Measurements from ENCODE around the gene PPM1K.

PPM1K gene

GRCh38 chr4:88291003-88291402 lies 6.6 kb upstream of the PPM1K start:
- Histone ChIP-seq H3K36me3 (ENCODE audit: control insufficient read depth in 4 of 4, insufficient read depth in 4 of 4, low read length in 3 of 4) (no peaks in the 10 kb centered on the region), H3K27ac (ENCODE audit: insufficient read depth in 1 of 2, low read depth in 1 of 2, low read length in 2 of 2, poor library complexity in 1 of 2, severe bottlenecking in 2 of 2) (no peak overlapping the region), H3K9me3 (ENCODE audit: control extremely low read depth in 1 of 5, control insufficient read depth in 4 of 5, insufficient read depth in 2 of 5, low read depth in 1 of 5, low read length in 4 of 5) (no peaks in the 10 kb centered on the region), H3K27me3 (replicated peaks in 2 of 5; ENCODE audit: control insufficient read depth in 4 of 5, insufficient read depth in 5 of 5, low read length in 4 of 5) (no peaks in the 10 kb centered on the region), H3K4me1 (ENCODE audit: control extremely low read depth in 1 of 4, control insufficient read depth in 4 of 4, insufficient read depth in 4 of 4, low read length in 3 of 4) (no peaks in the 10 kb centered on the region), H3K4me3 (ENCODE audit: control insufficient read depth in 1 of 7, extremely low read depth in 1 of 7, insufficient read depth in 4 of 7, low read depth in 2 of 7, low read length in 6 of 7) (no peak overlapping the region)
- DNase-seq, result no peak
- CTCF ChIA-PET, result no interaction called here
- POLR2A ChIA-PET, result interaction anchor here (0.7 kb wide), 1 partner anchor 1082 kb away, joined by 3 read pairs; no protein-coding TSS in a partner anchor
- 100% methylated on average over 1 of the region's 4 CpGs for WGBS (ENCODE audit: insufficient coverage)

DNA sequence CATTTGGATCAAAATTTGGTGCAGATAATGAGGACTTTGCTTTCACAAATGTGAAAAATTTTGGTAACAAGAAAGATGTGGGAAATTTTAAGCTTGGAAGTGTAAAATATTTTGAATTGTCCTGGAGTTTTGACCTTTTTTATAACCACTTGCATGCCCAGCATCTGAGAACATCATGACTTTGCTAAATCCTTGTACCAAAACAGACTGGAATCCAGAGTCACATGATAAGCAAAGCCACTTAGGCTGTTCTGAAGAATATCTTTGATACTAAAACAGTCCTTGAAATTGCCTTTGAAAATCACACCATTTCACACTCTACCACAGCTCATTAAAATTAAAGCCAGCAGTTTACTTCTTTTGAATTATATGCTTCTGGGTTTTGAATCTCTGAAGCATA lies 2.5 kb upstream of the PPM1K start:
- ChIA-PET CTCF (interaction anchor here (0.9 to 1.5 kb wide), 3 partner anchors 9 to 19 kb away, joined by 3 to 4 read pairs (median 4); no protein-coding TSS in a partner anchor), POLR2A (interaction anchor here (0.6 kb wide), 1 partner anchor 496 kb away, joined by 3 read pairs; no protein-coding TSS in a partner anchor)
- Histone ChIP-seq H3K9me3 (ENCODE audit: control extremely low read depth in 1 of 5, control insufficient read depth in 4 of 5, insufficient read depth in 2 of 5, low read depth in 1 of 5, low read length in 4 of 5) (no peaks in the 10 kb centered on the region), H3K4me1 (ENCODE audit: control extremely low read depth in 1 of 4, control insufficient read depth in 4 of 4, insufficient read depth in 4 of 4, low read length in 3 of 4) (peaks cover 6 to 32% (median 22%) of the 10 kb centered on the region in 4 experiments), H3K36me3 (ENCODE audit: control insufficient read depth in 4 of 4, insufficient read depth in 4 of 4, low read length in 3 of 4) (no peaks in the 10 kb centered on the region), H3K4me3 (ENCODE audit: control insufficient read depth in 1 of 7, extremely low read depth in 1 of 7, insufficient read depth in 4 of 7, low read depth in 2 of 7, low read length in 6 of 7) (no peak overlapping the region), H3K27me3 (replicated peaks in 2 of 5; ENCODE audit: control insufficient read depth in 4 of 5, insufficient read depth in 5 of 5, low read length in 4 of 5) (no peaks in the 10 kb centered on the region), H3K27ac (ENCODE audit: insufficient read depth in 1 of 2, low read depth in 1 of 2, low read length in 2 of 2, poor library complexity in 1 of 2, severe bottlenecking in 2 of 2) (no peak overlapping the region)
- DNase-seq, result no peak

- CTCF ChIA-PET, result interaction anchor here (1.0 kb wide), 1 partner anchor 239 kb away, joined by 3 read pairs; no protein-coding TSS in a partner anchor
- no peaks in the 10 kb centered on the region for H3K27me3 ChIP-seq (replicated peaks in 2 of 5; ENCODE audit: control insufficient read depth in 4 of 5, insufficient read depth in 5 of 5, low read length in 4 of 5)
- peak overlapping the region in 6 of 7 experiments; percentile 72 to 94 (median 84) for H3K4me3 ChIP-seq (ENCODE audit: control insufficient read depth in 1 of 7, extremely low read depth in 1 of 7, insufficient read depth in 4 of 7, low read depth in 2 of 7, low read length in 6 of 7)
- peaks cover 6 to 38% (median 23%) of the 10 kb centered on the region in 4 experiments for H3K4me1 ChIP-seq (ENCODE audit: control extremely low read depth in 1 of 4, control insufficient read depth in 4 of 4, insufficient read depth in 4 of 4, low read length in 3 of 4)
- H3K27ac ChIP-seq (ENCODE audit: insufficient read depth in 1 of 2, low read depth in 1 of 2, low read length in 2 of 2, poor library complexity in 1 of 2, severe bottlenecking in 2 of 2), result peak overlapping the region in 1 of 2 experiments; percentile 94
- peaks cover 0 to 2% (median 0%) of the 10 kb centered on the region in 5 experiments for H3K9me3 ChIP-seq (ENCODE audit: control extremely low read depth in 1 of 5, control insufficient read depth in 4 of 5, insufficient read depth in 2 of 5, low read depth in 1 of 5, low read length in 4 of 5)
- WGBS (ENCODE audit: insufficient coverage), result 52% methylated on average over 3 of the region's 4 CpGs
- no peaks in the 10 kb centered on the region for H3K36me3 ChIP-seq (ENCODE audit: control insufficient read depth in 4 of 4, insufficient read depth in 4 of 4, low read length in 3 of 4)
- POLR2A ChIA-PET, result interaction anchor here (1.2 to 1.3 kb wide), 2 partner anchors 84 to 172 kb away, joined by 3 to 5 read pairs; partner anchors contain the start of gene HERC5
- no peak for DNase-seq
Measured at GRCh38 chr4:88285235-88285653, 883 bp upstream of the PPM1K start.

DNA sequence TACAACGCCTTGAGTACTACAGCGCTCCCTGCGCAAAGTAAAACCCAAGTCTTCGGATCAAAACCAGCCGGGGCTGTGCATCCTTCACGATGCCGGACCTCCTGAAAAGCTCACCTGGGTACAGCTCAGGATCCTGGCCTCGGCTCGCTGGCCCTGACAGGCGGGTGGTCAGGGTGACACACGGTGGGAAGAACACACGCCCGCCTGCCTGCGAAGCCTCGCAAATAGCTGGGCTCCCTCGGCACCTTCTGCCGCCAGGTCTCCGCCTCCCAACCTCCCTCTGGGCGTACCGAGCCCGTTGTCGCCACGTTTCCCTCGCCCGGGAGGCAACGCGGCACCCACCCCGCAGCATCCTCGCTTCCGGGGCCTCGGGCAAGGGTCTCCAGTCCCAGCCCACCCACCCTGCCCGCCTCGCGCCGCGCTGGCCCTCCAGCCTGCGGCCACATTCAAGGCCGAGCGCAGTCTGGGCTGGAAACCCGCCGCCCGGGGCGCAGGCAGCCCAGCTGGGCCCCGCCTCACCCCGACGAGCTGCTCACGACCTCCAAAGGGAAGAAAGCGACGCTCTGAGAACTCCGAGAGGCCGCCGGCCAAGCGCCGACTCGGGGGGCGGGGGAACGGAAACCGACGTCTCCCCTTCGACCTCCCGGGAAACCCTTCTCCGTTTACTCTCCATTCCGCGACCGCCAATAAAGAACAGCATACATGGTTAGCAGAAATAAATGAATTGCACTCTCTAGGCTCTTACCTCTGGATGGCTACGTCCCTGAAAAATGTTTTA lies 511 bp downstream of the PPM1K start:
- Histone ChIP-seq H3K27me3 (replicated peaks in 2 of 5; ENCODE audit: control insufficient read depth in 4 of 5, insufficient read depth in 5 of 5, low read length in 4 of 5) (no peaks in the 10 kb centered on the region), H3K4me1 (ENCODE audit: control extremely low read depth in 1 of 4, control insufficient read depth in 4 of 4, insufficient read depth in 4 of 4, low read length in 3 of 4) (peaks cover 6 to 38% (median 23%) of the 10 kb centered on the region in 4 experiments)
- WGBS (ENCODE audit: insufficient coverage), result 0% methylated on average over 55 of the region's 66 CpGs

GRCh38 chr4:88280228-88280795 lies 4.0 kb downstream of the PPM1K start:
- Histone ChIP-seq H3K4me1 (ENCODE audit: control extremely low read depth in 1 of 4, control insufficient read depth in 4 of 4, insufficient read depth in 4 of 4, low read length in 3 of 4) (peaks cover 6 to 36% (median 23%) of the 10 kb centered on the region in 4 experiments), H3K4me3 (ENCODE audit: control insufficient read depth in 1 of 7, extremely low read depth in 1 of 7, insufficient read depth in 4 of 7, low read depth in 2 of 7, low read length in 6 of 7) (no peak overlapping the region), H3K27ac (ENCODE audit: insufficient read depth in 1 of 2, low read depth in 1 of 2, low read length in 2 of 2, poor library complexity in 1 of 2, severe bottlenecking in 2 of 2) (no peak overlapping the region), H3K36me3 (ENCODE audit: control insufficient read depth in 4 of 4, insufficient read depth in 4 of 4, low read length in 3 of 4) (peaks cover 8 to 31% (median 15%) of the 10 kb centered on the region in 4 experiments), H3K27me3 (replicated peaks in 2 of 5; ENCODE audit: control insufficient read depth in 4 of 5, insufficient read depth in 5 of 5, low read length in 4 of 5) (no peaks in the 10 kb centered on the region), H3K9me3 (ENCODE audit: control extremely low read depth in 1 of 5, control insufficient read depth in 4 of 5, insufficient read depth in 2 of 5, low read depth in 1 of 5, low read length in 4 of 5) (peaks cover 0 to 38% (median 16%) of the 10 kb centered on the region in 5 experiments)
- DNase-seq, result no peak
- WGBS (ENCODE audit: insufficient coverage), result 97% methylated on average over 3 of the region's 6 CpGs
- POLR2A ChIA-PET, result no interaction called here
- CTCF ChIA-PET, result interaction anchor here (0.9 to 1.0 kb wide), 2 partner anchors 12 to 55 kb away, joined by 3 read pairs; no protein-coding TSS in a partner anchor

More for the DNA sequence above, 511 bp downstream of the PPM1K start:
- Histone ChIP-seq H3K9me3 (ENCODE audit: control extremely low read depth in 1 of 5, control insufficient read depth in 4 of 5, insufficient read depth in 2 of 5, low read depth in 1 of 5, low read length in 4 of 5) (peaks cover 0 to 7% (median 4%) of the 10 kb centered on the region in 5 experiments), H3K27ac (ENCODE audit: insufficient read depth in 1 of 2, low read depth in 1 of 2, low read length in 2 of 2, poor library complexity in 1 of 2, severe bottlenecking in 2 of 2) (peak overlapping the region; percentile 85 to 94), H3K36me3 (ENCODE audit: control insufficient read depth in 4 of 4, insufficient read depth in 4 of 4, low read length in 3 of 4) (peaks cover 0 to 4% (median 0%) of the 10 kb centered on the region in 4 experiments), H3K4me3 (ENCODE audit: control insufficient read depth in 1 of 7, extremely low read depth in 1 of 7, insufficient read depth in 4 of 7, low read depth in 2 of 7, low read length in 6 of 7) (peak overlapping the region; percentile 70 to 96 (median 89))
- CTCF ChIA-PET, result interaction anchor here (1.0 to 2.0 kb wide), 6 partner anchors 10 to 237 kb away, joined by 3 to 9 read pairs (median 3); no protein-coding TSS in a partner anchor
- peak; percentile 74 to 90 (median 87) for DNase-seq
- POLR2A ChIA-PET, result interaction anchor here (1.2 to 1.3 kb wide), 2 partner anchors 86 to 173 kb away, joined by 3 to 5 read pairs; partner anchors contain the start of gene HERC5

- H3K4me1 ChIP-seq (ENCODE audit: control extremely low read depth in 1 of 4, control insufficient read depth in 4 of 4, insufficient read depth in 4 of 4, low read length in 3 of 4), result peaks cover 2 to 23% (median 9%) of the 10 kb centered on the region in 4 experiments
- peaks cover 4 to 38% (median 16%) of the 10 kb centered on the region in 5 experiments for H3K9me3 ChIP-seq (ENCODE audit: control extremely low read depth in 1 of 5, control insufficient read depth in 4 of 5, insufficient read depth in 2 of 5, low read depth in 1 of 5, low read length in 4 of 5)
- H3K27me3 ChIP-seq (replicated peaks in 2 of 5; ENCODE audit: control insufficient read depth in 4 of 5, insufficient read depth in 5 of 5, low read length in 4 of 5), result no peaks in the 10 kb centered on the region
- H3K4me3 ChIP-seq (ENCODE audit: control insufficient read depth in 1 of 7, extremely low read depth in 1 of 7, insufficient read depth in 4 of 7, low read depth in 2 of 7, low read length in 6 of 7), result no peak overlapping the region
- WGBS (ENCODE audit: insufficient coverage), result 100% methylated on average over 1 of the region's 3 CpGs
- no peak for DNase-seq
- CTCF ChIA-PET, result interaction anchor here (1.0 to 1.5 kb wide), 4 partner anchors 9 to 238 kb away, joined by 3 to 4 read pairs (median 3); no protein-coding TSS in a partner anchor
- peaks cover 16 to 38% (median 21%) of the 10 kb centered on the region in 4 experiments for H3K36me3 ChIP-seq (ENCODE audit: control insufficient read depth in 4 of 4, insufficient read depth in 4 of 4, low read length in 3 of 4)
- no peak overlapping the region for H3K27ac ChIP-seq (ENCODE audit: insufficient read depth in 1 of 2, low read depth in 1 of 2, low read length in 2 of 2, poor library complexity in 1 of 2, severe bottlenecking in 2 of 2)
- POLR2A ChIA-PET, result no interaction called here
Measured at GRCh38 chr4:88277711-88278225, 6.6 kb downstream of the PPM1K start.
